GM12873 (cell line): ENCODE data around the gene DEPDC5.

ENCODE experiments used
- CTCF ChIP-seq: IDR thresholded peaks from 2 replicates; pipeline ENCODE4 v1.5.1; 2012; ENCODE audit warnings: low read depth, mild to moderate bottlenecking, moderate library complexity, low read length, control low read depth; ENCODE audit not compliant: insufficient read depth; ENCODE audit errors: missing control alignments

DEPDC5 gene

GRCh38 chr22:31926024-31926423, 172.2 kb downstream of the DEPDC5 start:
- no peak for TF ChIP-seq CTCF

GRCh38 chr22:31926969-31927368, 173.2 kb downstream of the DEPDC5 start:
- no peak for TF ChIP-seq CTCF

- no peak for TF ChIP-seq CTCF
These were observed 173.7 kb downstream of the DEPDC5 start for GRCh38 chr22:31927562-31927961.

GRCh38 chr22:31929167-31929930, 175.5 kb downstream of the DEPDC5 start:
- TF ChIP-seq CTCF = no peak

GRCh38 chr22:31932863-31933262, 179.0 kb downstream of the DEPDC5 start:
- TF ChIP-seq CTCF = no peak

GRCh38 chr22:31933406-31933805, 179.6 kb downstream of the DEPDC5 start:
- TF ChIP-seq CTCF = no peak

DNA sequence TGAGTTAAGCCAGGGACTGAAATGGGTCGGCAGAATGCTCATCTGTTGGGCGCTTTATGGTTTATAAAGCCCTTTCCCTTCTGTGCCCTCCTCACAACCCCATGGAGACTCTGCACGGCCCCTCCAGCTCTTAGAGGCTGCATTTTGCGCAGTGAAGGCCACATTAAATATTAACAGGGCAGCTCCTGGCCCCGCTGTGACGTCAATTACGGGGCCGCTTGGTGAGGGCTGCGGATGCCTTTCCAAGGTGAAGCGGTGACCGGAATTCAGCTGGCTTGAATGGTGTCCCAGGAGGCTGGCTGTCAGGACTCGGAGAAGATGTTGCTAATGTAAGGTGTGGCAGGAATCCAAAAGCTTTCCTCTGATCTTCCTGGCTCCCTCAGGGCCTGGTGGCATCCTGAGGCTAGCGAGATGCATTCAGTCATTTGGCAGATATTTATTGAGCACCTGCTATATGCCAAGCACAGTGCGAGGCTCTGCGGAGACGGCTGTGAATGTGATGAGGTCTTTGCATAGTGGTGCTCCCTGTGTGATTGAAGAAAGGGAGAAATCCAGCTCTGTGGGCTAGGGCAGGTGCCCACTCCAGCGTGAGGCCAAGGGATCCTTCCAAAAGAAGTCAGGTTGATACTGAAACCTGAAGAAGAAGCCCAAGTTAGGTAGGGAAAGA, 180.1 kb downstream of the DEPDC5 start:
- TF ChIP-seq CTCF = no peak
